OCI-LY3 (cell line): ENCODE data around the gene MIEF1.

Experiments
- CTCF ChIP-seq: fragments of 200-600, 300-600 bp; sonication (generic); IDR thresholded peaks from 2 replicates; pipeline ENCODE4 v1.5.1; 2014; ENCODE audit warnings: antibody characterized with exemption, low read length, low read depth
- EZH2phosphoT487 ChIP-seq: fragments of 200-600 bp; shearing (Covaris generic); IDR thresholded peaks from 2 replicates; pipeline ENCODE4 v1.6.1; 2018; ENCODE audit warnings: antibody characterized with exemption, mixed run types, low read depth

- TF ChIP-seq CTCF = no peak
- TF ChIP-seq EZH2phosphoT487 = no peak
These were observed 28.2 kb upstream of the MIEF1 start for GRCh38 chr22:39473851-39474250.
